Prostate gland (tissue), 2 donors: ENCODE measurements around the gene MADD. TPM values are rescaled to one million over a fixed set of nuclear protein-coding genes. Genes with fewer than 3 reads are reported as not detected.

Experiments used
- DNase-seq: peaks from one replicate; pipeline ENCODE4 v3.0.0-alpha.2; 2019; ENCODE audit warnings: low spot score
- H3K27ac ChIP-seq, 2 donors: fragments of 200-600 bp; sonication (generic); 2 replicates each; pipeline ENCODE4 v1.5.1; 2017 to 2019
- H3K27me3 ChIP-seq: fragments of 200-600 bp; sonication (generic); replicated peaks from 2 replicates; pipeline ENCODE4 v1.5.1; 2019; ENCODE audit not compliant: insufficient read depth
- H3K36me3 ChIP-seq, 2 donors: fragments of 200-600 bp; sonication (generic); 1 replicate in 1 of 2; 2 replicates in 1 of 2; pipeline versions ENCODE4 v1.5.1 to v1.8.1; 2017 to 2019
- H3K4me1 ChIP-seq: fragments of 200-600 bp; sonication (generic); replicated peaks from 2 replicates; pipeline ENCODE4 v1.5.1; 2019
- H3K4me3 ChIP-seq, 2 donors: fragments of 200-600 bp; sonication (generic); 2 replicates each; pipeline ENCODE4 v1.5.1; 2017 to 2019
- H3K9me3 ChIP-seq: fragments of 200-600 bp; sonication (generic); 2 replicates; pipeline ENCODE4 v1.5.1; 2017
- POLR2A ChIP-seq: fragments of 450-650 bp; IDR thresholded peaks from one replicate; pipeline ENCODE4 v1.6.1; 2016; ENCODE audit warnings: antibody characterized with exemption, mild to moderate bottlenecking
- POLR2AphosphoS5 ChIP-seq: sonication (generic); formaldehyde crosslinking; IDR thresholded peaks from one replicate; pipeline ENCODE4 v1.6.1; 2017; ENCODE audit warnings: antibody characterized with exemption
- WGBS: methylation state at CpG from one replicate; pipeline ENCODE4 v1.1.5; 2018; 5-methylcytosine and 5-hydroxymethylcytosine counted together
- intact Hi-C: fragments of 100-400 bp; cut with DNase I; formaldehyde crosslinking; loops from one replicate; pipeline ENCODE4 v1.14.2; 2022
- total RNA-seq, 2 donors: library from RNA; depleted of rRNA; stranded (reverse); fragments of >200 nt; gene quantifications; one replicate each; pipeline ENCODE4 v1.1.0, GENCODE V29; 2016
- TF ChIP-seq, protein P1 (sequence below), 4 experiments: fragments of 200-600 bp in 2 of 4; fragments of 450-650 bp in 2 of 4; sonication (generic) in 2 of 4; IDR thresholded peaks; 1 replicate in 3 of 4; 2 replicates in 1 of 4; pipeline ENCODE4 v1.5.1; 2016 to 2019; ENCODE audit warnings: antibody characterized with exemption in 4 of 4, mild to moderate bottlenecking in 2 of 4, moderate library complexity in 2 of 4

Gene MADD
- total RNA-seq, 2 donors from 2014 or later = 53.6 to 87.3 TPM

DNA sequence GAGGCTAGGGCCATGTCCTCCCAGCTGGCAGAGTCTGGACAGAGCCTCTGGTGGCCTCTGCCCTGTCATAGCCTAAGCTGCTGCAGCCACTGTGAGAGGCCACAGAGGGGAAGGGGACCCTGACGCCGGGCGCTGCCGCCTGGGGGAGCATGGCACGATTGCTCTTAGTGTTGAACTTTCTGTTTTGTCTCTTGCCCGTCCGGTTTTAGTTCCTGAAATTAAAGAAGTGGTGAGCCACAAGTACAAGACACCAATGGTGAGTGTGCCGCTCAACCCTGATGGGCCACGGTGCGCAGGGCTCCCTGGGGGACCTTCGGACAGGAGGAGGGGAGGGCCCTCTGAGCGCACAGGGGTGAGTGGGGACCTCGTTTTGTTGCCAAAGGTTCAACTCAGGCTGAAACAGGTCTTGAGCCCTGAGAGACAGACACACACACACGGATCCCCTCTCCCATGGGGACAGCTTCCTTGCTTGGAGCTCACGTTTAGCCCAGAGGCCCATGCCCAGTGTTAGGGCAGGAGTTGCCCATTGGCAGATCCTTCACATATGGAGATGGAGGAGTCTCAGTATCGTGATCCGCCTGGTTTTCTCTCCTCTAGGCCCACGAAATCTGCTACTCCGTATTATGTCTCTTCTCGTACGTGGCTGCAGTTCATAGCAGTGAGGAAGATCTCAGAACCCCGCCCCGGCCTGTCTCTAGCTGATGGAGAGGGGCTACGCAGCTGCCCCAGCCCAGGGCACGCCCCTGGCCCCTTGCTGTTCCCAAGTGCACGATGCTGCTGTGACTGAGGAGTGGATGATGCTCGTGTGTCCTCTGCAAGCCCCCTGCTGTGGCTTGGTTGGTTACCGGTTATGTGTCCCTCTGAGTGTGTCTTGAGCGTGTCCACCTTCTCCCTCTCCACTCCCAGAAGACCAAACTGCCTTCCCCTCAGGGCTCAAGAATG, 58.8 kb downstream of the MADD start:
- no peaks in the 10 kb centered on the region for H3K27me3 ChIP-seq
- WGBS = 88% methylated on average over 29 of the region's 29 CpGs
- H3K36me3 ChIP-seq = peaks cover 9 to 23% of the 10 kb centered on the region in 2 donors
- no peaks in the 10 kb centered on the region for H3K9me3 ChIP-seq
- intact Hi-C loops = no loop called here
- H3K27ac ChIP-seq = no peak overlapping the region
- no peak overlapping the region for H3K4me3 ChIP-seq
- TF ChIP-seq, protein P1, sequence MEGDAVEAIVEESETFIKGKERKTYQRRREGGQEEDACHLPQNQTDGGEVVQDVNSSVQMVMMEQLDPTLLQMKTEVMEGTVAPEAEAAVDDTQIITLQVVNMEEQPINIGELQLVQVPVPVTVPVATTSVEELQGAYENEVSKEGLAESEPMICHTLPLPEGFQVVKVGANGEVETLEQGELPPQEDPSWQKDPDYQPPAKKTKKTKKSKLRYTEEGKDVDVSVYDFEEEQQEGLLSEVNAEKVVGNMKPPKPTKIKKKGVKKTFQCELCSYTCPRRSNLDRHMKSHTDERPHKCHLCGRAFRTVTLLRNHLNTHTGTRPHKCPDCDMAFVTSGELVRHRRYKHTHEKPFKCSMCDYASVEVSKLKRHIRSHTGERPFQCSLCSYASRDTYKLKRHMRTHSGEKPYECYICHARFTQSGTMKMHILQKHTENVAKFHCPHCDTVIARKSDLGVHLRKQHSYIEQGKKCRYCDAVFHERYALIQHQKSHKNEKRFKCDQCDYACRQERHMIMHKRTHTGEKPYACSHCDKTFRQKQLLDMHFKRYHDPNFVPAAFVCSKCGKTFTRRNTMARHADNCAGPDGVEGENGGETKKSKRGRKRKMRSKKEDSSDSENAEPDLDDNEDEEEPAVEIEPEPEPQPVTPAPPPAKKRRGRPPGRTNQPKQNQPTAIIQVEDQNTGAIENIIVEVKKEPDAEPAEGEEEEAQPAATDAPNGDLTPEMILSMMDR (IDR thresholded peaks at IDR 0.05) = no peak
- no peak for TF ChIP-seq POLR2A
- TF ChIP-seq POLR2AphosphoS5 = no peak
- DNase-seq = no peak
- no peaks in the 10 kb centered on the region for H3K4me1 ChIP-seq

DNA sequence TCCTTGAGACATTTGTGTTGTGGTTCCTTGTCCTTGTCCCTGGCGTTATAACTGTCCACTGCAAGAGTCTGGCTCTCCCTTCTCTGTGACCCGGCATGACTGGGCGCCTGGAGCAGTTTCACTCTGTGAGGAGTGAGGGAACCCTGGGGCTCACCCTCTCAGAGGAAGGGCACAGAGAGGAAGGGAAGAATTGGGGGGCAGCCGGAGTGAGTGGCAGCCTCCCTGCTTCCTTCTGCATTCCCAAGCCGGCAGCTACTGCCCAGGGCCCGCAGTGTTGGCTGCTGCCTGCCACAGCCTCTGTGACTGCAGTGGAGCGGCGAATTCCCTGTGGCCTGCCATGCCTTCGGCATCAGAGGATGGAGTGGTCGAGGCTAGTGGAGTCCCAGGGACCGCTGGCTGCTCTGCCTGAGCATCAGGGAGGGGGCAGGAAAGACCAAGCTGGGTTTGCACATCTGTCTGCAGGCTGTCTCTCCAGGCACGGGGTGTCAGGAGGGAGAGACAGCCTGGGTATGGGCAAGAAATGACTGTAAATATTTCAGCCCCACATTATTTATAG, 59.6 kb downstream of the MADD start:
- H3K27me3 ChIP-seq = no peaks in the 10 kb centered on the region
- intact Hi-C loops = no loop called here
- no peaks in the 10 kb centered on the region for H3K9me3 ChIP-seq
- H3K4me1 ChIP-seq = no peaks in the 10 kb centered on the region
- TF ChIP-seq POLR2A (no peak), POLR2AphosphoS5 (no peak)
- TF ChIP-seq, protein P1 (IDR thresholded peaks at IDR 0.05) = no peak
- DNase-seq = no peak
- peaks cover 9 to 19% of the 10 kb centered on the region in 2 donors for H3K36me3 ChIP-seq
- no peak overlapping the region for H3K4me3 ChIP-seq
- no peak overlapping the region for H3K27ac ChIP-seq
- 74% methylated on average over 12 of the region's 12 CpGs for WGBS

DNA sequence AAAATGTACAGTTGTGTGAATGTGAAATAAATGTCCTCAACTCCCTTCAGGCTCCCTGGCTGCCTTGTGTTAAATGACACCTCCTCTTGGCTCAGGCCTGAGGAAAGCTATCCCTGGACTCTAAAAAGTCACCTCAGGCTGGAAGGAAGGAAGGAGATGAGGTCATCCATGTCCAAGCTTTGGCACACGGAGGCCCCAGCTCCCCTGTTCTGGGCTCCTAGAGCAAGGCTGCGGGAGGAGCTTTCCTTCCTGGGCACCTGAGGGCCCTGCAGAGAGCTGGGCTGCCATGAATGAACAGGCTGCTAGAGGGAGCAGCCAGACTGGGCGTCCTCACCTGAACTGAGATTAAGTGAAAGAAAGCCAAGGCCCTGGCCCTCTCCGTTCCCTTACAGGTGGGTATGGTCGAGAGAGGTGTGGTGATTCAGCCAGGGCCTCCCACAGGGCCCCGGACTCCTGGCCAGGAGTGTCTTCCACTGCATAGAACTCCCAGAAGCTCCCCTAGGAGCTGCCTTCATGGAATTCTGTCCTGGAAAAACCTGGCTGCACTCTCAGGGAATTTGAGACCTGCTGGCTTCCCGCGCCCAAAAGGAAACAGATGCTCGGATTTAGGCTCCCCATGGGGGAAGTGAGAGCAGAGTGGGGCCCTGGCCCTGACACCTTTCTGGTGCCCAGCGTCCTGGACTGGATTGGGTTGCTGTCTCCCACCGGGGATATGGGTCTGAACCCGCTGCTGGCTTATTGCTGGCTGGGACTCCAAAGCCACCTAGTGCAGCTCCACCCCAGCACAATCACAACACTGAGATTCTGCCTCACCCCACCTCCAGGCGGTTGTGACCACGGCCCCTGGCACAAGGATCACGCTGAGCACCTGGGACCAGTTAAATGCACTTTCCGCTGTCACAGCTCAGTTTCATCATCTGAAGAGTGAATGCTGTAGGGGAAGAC, 60.3 kb downstream of the MADD start:
- Histone ChIP-seq H3K4me3 (no peak overlapping the region), H3K27ac (no peak overlapping the region), H3K36me3 (peaks cover 9 to 17% of the 10 kb centered on the region in 2 donors), H3K27me3 (no peaks in the 10 kb centered on the region), H3K9me3 (no peaks in the 10 kb centered on the region), H3K4me1 (no peaks in the 10 kb centered on the region)
- 51% methylated on average over 16 of the region's 16 CpGs for WGBS
- intact Hi-C loops = no loop called here
- TF ChIP-seq POLR2AphosphoS5 = no peak
- no peak for DNase-seq

DNA sequence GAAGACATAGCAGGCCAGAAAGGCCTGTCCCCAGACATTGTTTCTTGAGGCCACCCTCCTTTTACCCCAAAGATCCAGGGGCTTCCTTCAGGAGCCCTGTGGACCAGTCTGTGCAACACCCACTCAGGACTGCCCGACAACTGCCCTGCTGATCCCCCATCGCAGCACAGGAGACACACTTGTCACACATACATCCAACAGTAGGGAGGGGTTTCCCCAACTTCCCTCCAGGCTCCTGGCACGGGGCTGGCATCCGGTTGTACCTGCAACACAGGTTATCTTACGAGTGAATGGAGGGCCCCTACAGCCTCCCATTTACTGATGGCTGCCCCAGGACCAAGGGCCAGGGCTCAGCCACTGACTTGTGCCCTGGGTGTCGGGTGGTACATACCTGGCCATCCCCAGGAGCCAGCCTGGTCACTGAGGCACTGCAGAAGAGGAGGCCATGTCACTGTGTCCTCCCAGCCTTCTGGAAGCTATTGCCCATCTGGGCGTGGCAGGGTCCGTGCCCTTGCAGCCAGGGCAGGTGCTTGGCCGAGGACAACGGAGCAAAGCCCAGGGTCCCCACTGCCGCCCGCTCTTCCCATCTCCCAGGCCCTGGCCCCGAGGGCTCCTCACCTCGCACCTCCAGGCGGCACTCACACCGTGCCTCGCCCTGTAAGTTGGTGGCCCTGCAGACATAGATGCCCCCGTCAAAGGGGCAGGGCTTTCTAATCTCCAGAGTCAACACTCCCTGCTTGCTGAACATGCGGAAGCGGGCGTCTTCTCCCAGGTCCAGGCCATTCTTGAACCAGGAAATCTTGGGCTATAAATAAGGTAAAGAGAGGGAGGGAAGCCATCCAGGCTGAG, 61.7 kb downstream of the MADD start:
- intact Hi-C loops = no loop called here
- Histone ChIP-seq H3K27me3 (no peaks in the 10 kb centered on the region), H3K27ac (no peak overlapping the region), H3K4me1 (no peaks in the 10 kb centered on the region), H3K9me3 (no peaks in the 10 kb centered on the region), H3K36me3 (peaks cover 6 to 14% of the 10 kb centered on the region in 2 donors), H3K4me3 (no peak overlapping the region)
- DNase-seq = peak; percentile 56
- WGBS = 70% methylated on average over 20 of the region's 21 CpGs
- TF ChIP-seq, protein P1 (IDR thresholded peaks at IDR 0.05) = no peak
- no peak for TF ChIP-seq POLR2A
- peak; percentile 11 for TF ChIP-seq POLR2AphosphoS5
